22Rv1 (cell line): ENCODE data around the gene C19orf33.

ENCODE experiments used
- ZFX ChIP-seq: fragments of 450-650 bp; IDR thresholded peaks from 2 replicates; pipeline ENCODE4 v1.6.1; 2017; ENCODE audit warnings: antibody characterized with exemption, borderline replicate concordance
- TF ChIP-seq, protein P1 (sequence below): fragments of 450-650 bp; IDR thresholded peaks from 2 replicates; pipeline ENCODE4 v1.5.1; 2017; ENCODE audit warnings: mild to moderate bottlenecking

GRCh38 chr19:38321646-38322196, 17.7 kb downstream of the C19orf33 start:
- TF ChIP-seq, protein P1, sequence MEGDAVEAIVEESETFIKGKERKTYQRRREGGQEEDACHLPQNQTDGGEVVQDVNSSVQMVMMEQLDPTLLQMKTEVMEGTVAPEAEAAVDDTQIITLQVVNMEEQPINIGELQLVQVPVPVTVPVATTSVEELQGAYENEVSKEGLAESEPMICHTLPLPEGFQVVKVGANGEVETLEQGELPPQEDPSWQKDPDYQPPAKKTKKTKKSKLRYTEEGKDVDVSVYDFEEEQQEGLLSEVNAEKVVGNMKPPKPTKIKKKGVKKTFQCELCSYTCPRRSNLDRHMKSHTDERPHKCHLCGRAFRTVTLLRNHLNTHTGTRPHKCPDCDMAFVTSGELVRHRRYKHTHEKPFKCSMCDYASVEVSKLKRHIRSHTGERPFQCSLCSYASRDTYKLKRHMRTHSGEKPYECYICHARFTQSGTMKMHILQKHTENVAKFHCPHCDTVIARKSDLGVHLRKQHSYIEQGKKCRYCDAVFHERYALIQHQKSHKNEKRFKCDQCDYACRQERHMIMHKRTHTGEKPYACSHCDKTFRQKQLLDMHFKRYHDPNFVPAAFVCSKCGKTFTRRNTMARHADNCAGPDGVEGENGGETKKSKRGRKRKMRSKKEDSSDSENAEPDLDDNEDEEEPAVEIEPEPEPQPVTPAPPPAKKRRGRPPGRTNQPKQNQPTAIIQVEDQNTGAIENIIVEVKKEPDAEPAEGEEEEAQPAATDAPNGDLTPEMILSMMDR, result no peak
- TF ChIP-seq ZFX, result no peak
